ENCODE measurements around the gene DHH.

Gene DHH

DNA sequence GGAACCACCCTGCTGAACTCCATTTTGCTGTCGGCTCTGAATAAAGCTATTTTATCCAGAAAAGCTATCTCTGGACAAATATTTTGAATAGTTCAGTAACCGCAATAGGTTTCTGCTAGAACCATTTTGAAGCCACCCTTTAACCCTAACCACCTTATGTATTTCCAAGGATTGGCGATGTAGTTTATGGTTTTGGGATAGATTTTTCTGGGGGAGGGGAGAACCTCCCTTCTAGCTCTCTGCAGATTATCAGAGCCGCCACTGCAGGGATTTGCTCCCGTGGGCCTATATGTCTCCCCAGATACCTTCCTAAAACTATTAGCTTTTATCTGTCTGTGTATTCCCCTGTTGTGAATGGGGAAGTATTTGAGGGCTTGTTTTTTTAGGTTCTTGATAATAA lies 38.4 kb upstream of the DHH start (continued):
- TF ChIP-seq, protein P1, sequence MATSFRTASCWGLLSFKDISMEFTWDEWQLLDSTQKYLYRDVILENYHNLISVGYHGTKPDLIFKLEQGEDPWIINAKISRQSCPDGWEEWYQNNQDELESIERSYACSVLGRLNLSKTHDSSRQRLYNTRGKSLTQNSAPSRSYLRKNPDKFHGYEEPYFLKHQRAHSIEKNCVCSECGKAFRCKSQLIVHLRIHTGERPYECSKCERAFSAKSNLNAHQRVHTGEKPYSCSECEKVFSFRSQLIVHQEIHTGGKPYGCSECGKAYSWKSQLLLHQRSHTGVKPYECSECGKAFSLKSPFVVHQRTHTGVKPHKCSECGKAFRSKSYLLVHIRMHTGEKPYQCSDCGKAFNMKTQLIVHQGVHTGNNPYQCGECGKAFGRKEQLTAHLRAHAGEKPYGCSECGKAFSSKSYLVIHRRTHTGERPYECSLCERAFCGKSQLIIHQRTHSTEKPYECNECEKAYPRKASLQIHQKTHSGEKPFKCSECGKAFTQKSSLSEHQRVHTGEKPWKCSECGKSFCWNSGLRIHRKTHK (tag by site-specific recombination; IDR thresholded peaks at IDR 0.05), result no peak
- TF ChIP-seq ZNF335 (tag by site-specific recombination; conservative IDR thresholded peaks at IDR 0.05) (0 out of 2 replicates have a peak, but pooled peaks have one; percentile 32), ZNF549 (tag by site-specific recombination; IDR thresholded peaks at IDR 0.05) (no peak), ZNF354C (tag by site-specific recombination; IDR thresholded peaks at IDR 0.05; ENCODE audit: borderline replicate concordance, low read depth) (no peak), ZNF211 (tag by site-specific recombination; IDR thresholded peaks at IDR 0.05; ENCODE audit: low read depth) (no peak), ZNF48 (tag by site-specific recombination; IDR thresholded peaks at IDR 0.05) (no peak)

DNA sequence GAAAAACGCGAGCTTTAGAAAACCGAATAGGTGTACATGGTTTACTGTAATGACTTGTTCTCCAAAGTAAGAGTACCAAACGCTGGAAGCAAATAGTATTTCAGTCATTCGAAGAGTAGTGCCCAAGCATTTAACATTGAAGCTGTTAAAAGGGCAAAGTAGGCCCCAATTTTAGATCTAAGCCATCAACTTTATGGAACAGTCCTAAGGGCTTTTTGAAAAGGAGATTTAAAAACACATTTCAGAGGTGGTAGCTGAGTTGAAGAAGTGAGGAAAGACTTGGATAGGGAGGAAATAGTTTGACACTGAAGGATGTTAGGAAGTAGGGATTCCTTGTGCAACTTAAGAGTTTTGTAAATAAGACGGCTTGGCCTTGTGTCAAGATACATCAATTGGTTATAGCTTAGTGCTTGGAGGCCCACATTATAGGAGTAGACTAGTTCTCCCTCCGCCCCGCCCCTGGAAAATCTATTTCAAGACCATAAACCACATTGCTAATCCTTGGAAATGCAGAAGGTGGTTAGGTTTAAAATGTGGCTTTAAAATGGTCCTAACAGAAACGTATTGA lies 37.4 kb upstream of the DHH start:
- peaks cover 0 to 37% of the 10 kb centered on the region in 2 experiments for H3K36me3 ChIP-seq (ENCODE audit: control insufficient read depth in 2 of 2, insufficient read depth in 1 of 2, low read length in 2 of 2)
- H3K27ac ChIP-seq (ENCODE audit: extremely low read depth, low read depth, low read length), result peak overlapping the region; percentile 99
- POLR2A ChIA-PET, result interaction anchor here (0.6 to 5.1 kb wide), 26 partner anchors 8 to 280 kb away, joined by 3 to 134 read pairs (median 16); partner anchors contain the start of genes DDX23, KMT2D, LMBR1L and RHEBL1
- CTCF ChIA-PET, result interaction anchor here (0.6 to 4.7 kb wide), 13 partner anchors 16 to 986 kb away, joined by 3 to 50 read pairs (median 6); partner anchors contain the start of genes LMBR1L and TUBA1A
- no peaks in the 10 kb centered on the region for H3K9me3 ChIP-seq (ENCODE audit: control insufficient read depth, insufficient read depth, low read depth, low read length)
- H3K4me3 ChIP-seq (ENCODE audit: low read depth, low read length), result peak overlapping the region; percentile 40
- H3K4me1 ChIP-seq (ENCODE audit: control insufficient read depth, insufficient read depth, low read length), result peaks cover 11% of the 10 kb centered on the region
- TF ChIP-seq ZNF335 (tag by site-specific recombination; conservative IDR thresholded peaks at IDR 0.05), result peak; percentile 73
- peak; percentile 80 for TF ChIP-seq ZNF366 (tag by site-specific recombination; conservative IDR thresholded peaks at IDR 0.05)
- no peak for TF ChIP-seq YY1 (tag by site-specific recombination; IDR thresholded peaks at IDR 0.05)
- TF ChIP-seq WT1 (tag by site-specific recombination; IDR thresholded peaks at IDR 0.05), result peak; percentile 59; the same call in 1 of the 2 replicates
- no peak for TF ChIP-seq ZNF433 (tag by site-specific recombination; IDR thresholded peaks at IDR 0.05; ENCODE audit: low read depth)
- TF ChIP-seq, protein P2, sequence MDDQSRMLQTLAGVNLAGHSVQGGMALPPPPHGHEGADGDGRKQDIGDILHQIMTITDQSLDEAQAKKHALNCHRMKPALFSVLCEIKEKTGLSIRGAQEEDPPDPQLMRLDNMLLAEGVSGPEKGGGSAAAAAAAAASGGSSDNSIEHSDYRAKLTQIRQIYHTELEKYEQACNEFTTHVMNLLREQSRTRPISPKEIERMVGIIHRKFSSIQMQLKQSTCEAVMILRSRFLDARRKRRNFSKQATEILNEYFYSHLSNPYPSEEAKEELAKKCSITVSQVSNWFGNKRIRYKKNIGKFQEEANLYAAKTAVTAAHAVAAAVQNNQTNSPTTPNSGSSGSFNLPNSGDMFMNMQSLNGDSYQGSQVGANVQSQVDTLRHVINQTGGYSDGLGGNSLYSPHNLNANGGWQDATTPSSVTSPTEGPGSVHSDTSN (CRISPR knock-in tag; IDR thresholded peaks at IDR 0.05), result no peak
- TF ChIP-seq ZNF398 (tag by site-specific recombination; IDR thresholded peaks at IDR 0.05), result 0 out of 2 replicates have a peak, but pooled peaks have one; percentile 16
- TF ChIP-seq MZF1 (tag by site-specific recombination; IDR thresholded peaks at IDR 0.05; ENCODE audit: borderline replicate concordance), result peak; percentile 75; the same call in 1 of the 2 replicates
- TF ChIP-seq ZNF24 (tag by site-specific recombination; IDR thresholded peaks at IDR 0.05), result 0 out of 2 replicates have a peak, but pooled peaks have one; percentile 20
- TF ChIP-seq ZFP37 (tag by site-specific recombination; IDR thresholded peaks at IDR 0.05), result peak; percentile 43; the same call in 1 of the 2 replicates
- no peak for TF ChIP-seq ZNF426 (tag by site-specific recombination; IDR thresholded peaks at IDR 0.05)
- TF ChIP-seq ZNF23 (tag by site-specific recombination; IDR thresholded peaks at IDR 0.05; ENCODE audit: borderline replicate concordance), result no peak
- TF ChIP-seq SP2 (tag by site-specific recombination; IDR thresholded peaks at IDR 0.05), result peak; percentile 38
- TF ChIP-seq, protein P3, sequence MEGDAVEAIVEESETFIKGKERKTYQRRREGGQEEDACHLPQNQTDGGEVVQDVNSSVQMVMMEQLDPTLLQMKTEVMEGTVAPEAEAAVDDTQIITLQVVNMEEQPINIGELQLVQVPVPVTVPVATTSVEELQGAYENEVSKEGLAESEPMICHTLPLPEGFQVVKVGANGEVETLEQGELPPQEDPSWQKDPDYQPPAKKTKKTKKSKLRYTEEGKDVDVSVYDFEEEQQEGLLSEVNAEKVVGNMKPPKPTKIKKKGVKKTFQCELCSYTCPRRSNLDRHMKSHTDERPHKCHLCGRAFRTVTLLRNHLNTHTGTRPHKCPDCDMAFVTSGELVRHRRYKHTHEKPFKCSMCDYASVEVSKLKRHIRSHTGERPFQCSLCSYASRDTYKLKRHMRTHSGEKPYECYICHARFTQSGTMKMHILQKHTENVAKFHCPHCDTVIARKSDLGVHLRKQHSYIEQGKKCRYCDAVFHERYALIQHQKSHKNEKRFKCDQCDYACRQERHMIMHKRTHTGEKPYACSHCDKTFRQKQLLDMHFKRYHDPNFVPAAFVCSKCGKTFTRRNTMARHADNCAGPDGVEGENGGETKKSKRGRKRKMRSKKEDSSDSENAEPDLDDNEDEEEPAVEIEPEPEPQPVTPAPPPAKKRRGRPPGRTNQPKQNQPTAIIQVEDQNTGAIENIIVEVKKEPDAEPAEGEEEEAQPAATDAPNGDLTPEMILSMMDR (tag by site-specific recombination; IDR thresholded peaks at IDR 0.05), result no peak
- no peak for TF ChIP-seq ZBTB1 (tag by site-specific recombination; IDR thresholded peaks at IDR 0.05)
- TF ChIP-seq GLI2 (tag by site-specific recombination; IDR thresholded peaks at IDR 0.05; ENCODE audit: borderline replicate concordance, low read depth), result no peak
- peak; percentile 23; the same call in 1 of the 2 replicates for TF ChIP-seq FEZF1 (tag by site-specific recombination; IDR thresholded peaks at IDR 0.05)
- peak; percentile 46; the same call in 1 of the 2 replicates for TF ChIP-seq SP7 (tag by site-specific recombination; IDR thresholded peaks at IDR 0.05)
- no peak for TF ChIP-seq OVOL3 (tag by site-specific recombination; IDR thresholded peaks at IDR 0.05)
- peak; percentile 97 for TF ChIP-seq ZFP69B (tag by site-specific recombination; IDR thresholded peaks at IDR 0.05)
- TF ChIP-seq ZSCAN16 (tag by site-specific recombination; IDR thresholded peaks at IDR 0.05), result no peak
